GM12801 (cell line): Measurements from ENCODE around the gene ZFHX3.

Source experiments
- CTCF ChIP-seq: IDR thresholded peaks from one replicate; pipeline ENCODE4 v1.5.1; 2011; ENCODE audit warnings: control low read depth; ENCODE audit not compliant: insufficient read length; ENCODE audit errors: extremely low read depth

The ZFHX3 gene

GRCh38 chr16:72785886-72786285 is 262.0 kb downstream of the ZFHX3 start:
- no peak for TF ChIP-seq CTCF

GRCh38 chr16:72785171-72785570 is 262.8 kb downstream of the ZFHX3 start:
- no peak for TF ChIP-seq CTCF

- TF ChIP-seq CTCF, result no peak
Observed at GRCh38 chr16:72783716-72784318, 264.1 kb downstream of the ZFHX3 start.

- TF ChIP-seq CTCF, result no peak
Observed at GRCh38 chr16:72769876-72770275, 278.1 kb downstream of the ZFHX3 start.

GRCh38 chr16:72768591-72768990 is 279.3 kb downstream of the ZFHX3 start:
- no peak for TF ChIP-seq CTCF

GRCh38 chr16:72766506-72766905 is 281.4 kb downstream of the ZFHX3 start:
- TF ChIP-seq CTCF, result no peak

- no peak for TF ChIP-seq CTCF
Observed at GRCh38 chr16:72764015-72764654, 283.8 kb downstream of the ZFHX3 start.
